GM21737 (cell line): ENCODE data around the gene PC.

Experiments used
- ATAC-seq: cut with Tn5 transposase; IDR thresholded peaks from one replicate; pipeline ENCODE4 v1.9.1; 2021; ENCODE audit warnings: mild to moderate bottlenecking, moderate library complexity; ENCODE audit not compliant: unreplicated experiment

The PC gene

DNA sequence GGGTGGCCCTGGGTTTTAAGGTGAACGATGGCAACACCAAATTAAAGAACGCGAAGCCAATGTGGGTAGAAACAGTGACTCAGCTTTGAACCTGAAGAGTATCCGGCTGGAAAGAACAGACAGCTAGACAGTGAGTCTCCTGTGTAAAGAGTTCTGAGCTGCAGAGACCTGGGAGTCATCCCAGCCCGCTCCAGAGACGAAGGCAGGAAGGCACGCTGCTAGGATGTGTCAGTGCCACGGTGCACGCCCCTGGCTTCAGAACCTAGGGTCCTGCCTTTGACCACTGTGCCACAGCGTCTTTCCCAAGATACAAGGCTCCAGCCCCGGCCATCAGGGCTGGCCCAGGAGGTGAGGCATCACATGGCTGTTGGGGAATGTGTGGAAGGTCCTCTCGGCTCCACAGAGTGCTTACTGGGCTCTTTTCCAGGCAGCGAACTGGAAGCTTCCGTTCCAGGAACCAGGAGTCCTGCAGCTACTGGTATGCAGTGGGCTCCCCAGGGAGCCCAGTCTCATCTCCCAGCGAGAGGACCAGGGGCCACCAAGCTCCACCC, 71.4 kb downstream of the PC start:
- no peak for ATAC-seq

DNA sequence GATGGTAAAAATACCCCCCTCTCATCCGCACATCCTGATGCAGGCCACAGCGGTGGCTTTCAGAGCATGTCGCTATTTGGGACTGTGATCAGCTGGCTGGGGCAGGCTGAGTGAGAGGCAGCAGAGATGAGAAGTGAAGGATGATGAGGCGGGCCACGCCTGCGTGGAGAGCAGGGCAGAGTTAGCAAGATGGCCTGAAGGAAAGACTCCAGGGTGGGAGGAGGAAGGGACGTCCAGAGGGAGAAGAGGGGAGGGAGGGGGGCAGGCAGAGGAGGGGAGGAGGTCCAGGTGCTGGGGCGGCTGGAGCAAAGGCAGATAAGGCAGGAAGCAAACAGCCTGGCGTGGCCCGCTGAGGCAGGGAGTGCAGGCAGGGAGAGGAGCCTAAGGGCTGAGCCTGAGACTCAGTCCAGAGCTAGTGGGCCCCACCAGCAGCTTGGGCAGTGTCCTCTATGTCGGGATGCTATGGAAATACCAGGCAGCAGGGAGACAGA, 72.2 kb downstream of the PC start:
- ATAC-seq, result no peak

DNA sequence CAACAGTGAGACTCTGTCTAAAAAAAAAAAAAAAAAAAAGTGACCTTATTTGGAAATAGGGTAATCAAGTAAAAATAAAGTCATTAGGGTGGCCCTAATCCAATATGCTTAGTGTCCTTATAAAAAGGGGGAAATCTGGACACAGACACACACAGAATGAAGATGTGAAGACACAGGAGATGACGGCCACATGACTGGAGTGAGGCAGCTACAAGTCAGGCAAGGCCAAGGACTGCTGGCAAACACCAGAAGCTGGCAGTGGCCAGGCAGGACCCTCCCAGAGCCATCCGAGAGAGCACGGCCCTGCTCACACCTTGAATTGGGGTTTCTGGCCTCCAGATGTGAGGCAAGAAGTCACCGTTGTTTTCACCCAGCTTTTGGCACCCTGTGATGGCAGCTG, 72.7 kb downstream of the PC start:
- no peak for ATAC-seq

DNA sequence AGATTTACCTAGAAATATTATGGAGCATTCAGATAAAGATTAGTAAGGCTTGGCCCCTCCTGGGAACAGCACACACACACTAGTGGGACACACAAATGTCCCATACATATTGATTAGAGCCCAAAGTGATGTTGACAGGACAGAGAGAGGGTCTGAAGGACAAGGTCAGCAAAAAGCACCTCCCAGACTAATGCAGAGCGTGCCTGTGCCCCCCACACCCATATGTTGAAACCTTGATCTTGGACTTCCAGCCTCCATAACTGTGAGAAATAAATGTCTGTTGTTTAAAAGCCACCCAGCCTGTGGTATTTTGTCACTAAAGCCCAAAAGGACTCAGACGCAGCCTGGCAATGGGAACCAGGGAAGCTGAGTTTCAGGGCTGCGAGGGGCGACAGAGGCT, 73.7 kb downstream of the PC start:
- no peak for ATAC-seq

DNA sequence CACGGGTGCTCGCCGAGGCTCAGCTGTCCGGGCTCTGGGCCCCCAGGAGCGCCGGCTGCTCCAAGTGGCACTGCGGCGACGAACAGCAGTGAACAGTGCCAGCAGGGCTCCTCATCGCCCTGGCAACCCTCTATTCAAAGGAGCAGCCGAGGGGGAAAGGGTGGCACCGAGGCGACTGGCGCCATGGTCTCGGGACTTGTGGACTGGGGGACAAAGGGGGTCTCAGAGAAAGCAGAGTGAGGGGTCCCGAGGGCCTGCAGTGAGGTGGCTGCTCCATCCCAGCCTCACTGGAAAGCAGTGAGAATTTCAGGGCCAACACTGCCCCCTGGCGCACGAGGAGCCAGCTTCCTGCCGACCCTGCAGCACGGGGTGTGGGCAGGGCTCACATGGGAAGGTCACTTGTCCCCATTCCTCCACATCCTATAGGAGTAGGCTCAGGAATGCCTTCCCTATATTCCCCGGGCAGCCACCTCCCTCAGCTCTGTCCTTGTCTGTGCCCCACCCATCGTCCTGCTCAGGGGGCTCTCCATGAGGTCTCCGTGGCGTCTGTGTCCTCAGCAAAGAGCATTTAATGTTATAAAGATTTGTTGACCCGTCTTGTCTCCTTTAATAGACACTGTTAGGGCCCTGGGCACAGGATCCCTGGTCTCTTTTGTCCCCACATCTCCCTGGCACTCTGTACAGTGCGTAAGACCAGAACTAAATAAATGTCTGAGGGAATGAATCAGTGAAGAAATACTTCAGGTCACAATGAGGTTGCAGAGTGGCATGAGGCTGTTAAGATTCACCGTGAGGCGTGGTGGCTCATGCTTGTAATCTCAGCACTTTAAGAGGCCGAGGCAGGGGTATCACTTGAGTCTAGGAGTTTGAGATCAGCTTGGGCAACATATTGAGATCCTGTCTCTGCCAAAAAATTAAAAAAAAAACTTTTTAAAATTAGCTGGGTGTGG, 74.9 kb downstream of the PC start:
- ATAC-seq, result no peak

DNA sequence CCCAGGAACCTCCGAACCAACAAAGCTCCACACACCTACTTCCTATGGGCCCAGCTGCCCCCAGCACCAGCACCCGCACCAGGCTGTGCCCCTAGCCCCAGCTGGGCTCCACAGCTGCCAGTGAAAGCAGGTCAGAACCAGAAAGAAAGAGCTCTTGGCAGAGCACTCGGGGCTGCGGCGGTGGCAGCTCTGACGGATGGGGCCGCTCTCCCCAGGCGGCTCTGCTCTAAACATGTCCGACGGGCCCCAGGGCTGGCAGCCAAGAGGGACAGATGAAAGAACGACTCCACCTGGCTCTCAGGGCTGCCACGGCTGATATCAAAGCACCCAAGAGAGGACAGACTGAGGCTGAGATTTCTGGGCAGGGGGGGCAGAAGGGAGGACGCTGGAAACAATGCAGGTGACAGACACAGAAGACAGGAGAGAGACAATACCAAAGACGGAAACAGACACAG, 75.6 kb downstream of the PC start:
- no peak for ATAC-seq

DNA sequence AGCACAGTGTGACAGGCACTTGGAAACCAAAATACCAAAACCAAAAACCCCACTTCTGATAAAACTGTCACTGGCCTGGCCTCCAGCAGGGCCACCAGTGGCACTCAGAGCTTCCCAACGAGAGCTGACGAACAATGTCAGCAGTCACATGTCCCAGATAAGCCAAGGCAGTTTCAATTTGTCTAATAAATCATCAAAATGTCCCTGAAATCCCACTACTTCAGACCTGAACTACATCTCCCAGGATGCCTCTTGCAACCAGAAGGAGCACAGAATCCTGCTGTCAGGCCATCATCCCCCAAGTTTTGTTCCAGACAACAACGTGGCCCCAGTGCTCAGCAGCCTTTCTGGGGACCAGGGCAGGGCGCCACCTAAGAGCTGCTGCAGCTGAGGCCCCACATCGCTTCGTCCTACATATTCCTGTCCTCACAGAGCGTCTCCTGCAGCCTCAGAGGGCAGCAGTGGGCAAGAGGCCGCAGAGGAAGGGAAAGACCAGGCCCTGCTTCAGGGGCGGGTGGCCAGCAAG, 76.2 kb downstream of the PC start:
- no peak for ATAC-seq

DNA sequence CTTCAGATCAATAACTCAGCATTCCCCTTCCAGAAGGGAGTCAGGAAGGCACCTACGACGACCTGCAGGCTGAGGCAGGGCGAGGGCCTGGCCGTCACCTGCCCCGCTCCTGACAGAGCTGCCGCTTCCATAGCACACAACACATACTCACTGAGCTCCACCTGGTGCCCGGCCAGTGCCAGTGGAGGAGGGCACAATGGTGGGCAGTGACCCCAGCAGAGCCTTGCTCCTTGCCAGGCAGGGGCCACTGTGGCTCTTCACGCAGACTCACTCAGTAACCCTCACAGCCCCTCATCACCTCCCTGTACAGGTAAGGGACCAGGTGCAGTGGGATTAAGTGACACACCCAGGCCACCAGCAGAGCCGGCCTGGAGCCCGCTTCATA, 76.7 kb downstream of the PC start:
- no peak for ATAC-seq

DNA sequence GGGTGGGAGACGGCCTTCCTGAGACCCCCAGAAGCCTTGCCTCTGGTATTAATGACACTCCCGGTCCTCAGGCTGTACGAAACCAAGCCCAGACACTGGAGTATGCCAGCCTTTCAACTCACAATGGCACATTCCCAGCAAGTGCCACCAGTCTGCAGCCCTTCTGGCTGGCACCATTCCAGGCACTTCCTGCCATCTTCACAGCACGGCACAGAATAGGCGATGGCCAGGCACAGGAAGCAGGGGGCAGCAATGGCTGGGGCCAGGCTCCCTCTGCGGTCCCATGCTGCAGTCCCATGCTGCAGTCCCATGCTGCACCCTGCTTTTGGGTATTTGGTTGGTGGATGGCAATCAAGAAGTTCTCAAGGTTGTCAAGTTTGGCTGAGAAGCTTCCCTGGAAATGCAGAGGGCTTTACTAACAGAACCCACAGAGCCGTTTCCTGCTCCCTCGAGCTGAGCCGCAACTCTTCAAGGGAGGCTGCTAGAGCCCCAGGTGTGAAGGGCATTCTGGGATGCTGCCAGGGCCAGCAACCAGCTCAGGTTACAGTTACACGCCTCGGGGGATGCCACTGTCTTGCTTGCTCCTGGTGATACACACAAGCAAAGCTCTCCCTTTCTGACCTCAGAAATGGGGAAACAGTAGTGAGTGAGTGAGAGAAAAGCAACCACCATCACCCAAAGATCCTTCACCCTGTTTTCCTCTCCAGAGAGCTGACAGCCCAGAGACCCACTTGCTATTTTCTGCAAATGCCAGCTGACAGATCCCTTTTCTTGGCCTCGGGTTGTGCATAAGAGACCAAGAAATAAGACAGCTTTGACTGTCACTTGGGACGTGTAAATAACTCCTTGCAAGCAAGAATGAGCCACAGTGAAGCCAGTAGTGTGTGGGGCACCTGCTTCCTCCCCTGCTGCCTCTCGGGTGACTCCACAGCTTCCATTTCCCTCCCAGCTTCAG, 77.4 kb downstream of the PC start:
- ATAC-seq, result no peak

DNA sequence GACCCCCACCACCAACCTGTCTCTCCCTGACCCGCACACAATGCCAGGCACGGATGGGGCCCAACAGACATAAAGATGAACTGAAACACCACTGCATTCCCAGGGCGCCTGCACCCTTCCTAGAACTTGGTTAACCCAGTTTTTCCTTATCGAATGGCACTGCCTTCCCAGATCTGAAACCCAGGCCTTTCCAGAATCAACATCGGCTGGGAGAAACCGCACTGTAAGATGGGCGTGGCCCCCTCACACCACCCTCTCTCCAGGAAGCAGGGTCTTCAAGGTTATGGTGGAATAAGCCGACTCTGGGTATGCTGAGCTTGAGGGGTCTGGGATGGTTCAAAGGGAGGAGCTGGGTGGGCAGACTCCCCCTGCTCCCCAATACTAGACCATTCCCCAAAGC, 78.2 kb downstream of the PC start:
- ATAC-seq, result no peak

DNA sequence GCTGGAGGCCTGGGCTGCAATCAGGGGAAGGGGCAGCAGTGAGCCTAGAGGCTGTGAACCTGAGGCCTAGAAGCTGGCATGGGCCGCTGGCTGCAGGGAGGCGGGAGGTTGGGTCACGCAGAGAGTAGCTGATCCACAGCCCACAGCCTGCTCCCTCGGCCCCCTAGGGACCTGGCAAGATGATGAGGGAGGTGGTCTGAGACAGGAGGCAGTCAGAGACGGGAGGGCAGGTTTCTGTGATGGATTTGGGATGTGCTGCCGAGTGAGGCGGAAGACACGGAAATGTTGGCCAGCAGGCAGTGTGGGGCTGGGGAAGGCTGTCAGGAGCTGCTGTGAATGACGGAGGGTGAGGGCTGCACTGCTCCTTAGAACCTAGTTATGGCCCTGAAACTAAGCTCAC, 78.6 kb downstream of the PC start:
- ATAC-seq, result no peak

DNA sequence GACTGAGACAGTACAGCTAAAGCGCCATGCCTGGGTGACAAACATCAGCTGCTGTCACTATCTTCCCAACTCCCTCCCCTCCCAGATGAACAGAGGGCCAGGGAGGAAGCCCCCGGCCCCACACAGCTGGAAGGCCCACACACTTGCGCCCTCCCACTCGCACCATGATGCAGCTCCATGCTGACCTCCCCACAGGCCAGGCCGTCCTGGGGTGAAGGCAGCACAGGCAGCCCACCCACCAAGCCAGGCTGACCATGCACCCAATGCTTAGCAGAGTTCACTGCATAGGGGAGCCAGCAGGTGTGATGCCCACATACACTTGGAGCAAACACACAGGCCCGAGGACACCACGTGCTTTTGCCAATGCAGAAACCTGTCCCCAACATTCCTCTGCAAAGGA, 79.2 kb downstream of the PC start:
- ATAC-seq, result no peak

DNA sequence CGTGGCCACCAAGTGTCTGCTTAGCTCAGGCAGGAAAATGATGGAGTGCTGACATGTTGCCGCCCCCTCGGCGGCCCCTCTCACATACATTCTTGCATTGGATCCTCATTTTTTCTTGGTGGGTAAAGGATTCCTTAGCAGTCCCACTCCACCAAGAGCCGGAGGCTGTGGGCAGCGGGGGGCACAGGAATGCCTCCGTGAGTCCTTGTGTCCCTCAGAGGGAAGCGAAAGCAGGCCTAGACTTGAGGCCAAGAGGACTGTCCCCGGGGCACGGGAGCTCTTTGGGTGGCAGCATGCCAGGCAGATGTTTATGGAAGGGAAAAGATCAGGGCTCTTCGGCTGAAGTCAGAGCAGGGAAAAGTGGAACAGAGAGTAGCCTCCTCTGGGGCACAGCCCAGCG, 79.7 kb downstream of the PC start:
- ATAC-seq, result no peak

DNA sequence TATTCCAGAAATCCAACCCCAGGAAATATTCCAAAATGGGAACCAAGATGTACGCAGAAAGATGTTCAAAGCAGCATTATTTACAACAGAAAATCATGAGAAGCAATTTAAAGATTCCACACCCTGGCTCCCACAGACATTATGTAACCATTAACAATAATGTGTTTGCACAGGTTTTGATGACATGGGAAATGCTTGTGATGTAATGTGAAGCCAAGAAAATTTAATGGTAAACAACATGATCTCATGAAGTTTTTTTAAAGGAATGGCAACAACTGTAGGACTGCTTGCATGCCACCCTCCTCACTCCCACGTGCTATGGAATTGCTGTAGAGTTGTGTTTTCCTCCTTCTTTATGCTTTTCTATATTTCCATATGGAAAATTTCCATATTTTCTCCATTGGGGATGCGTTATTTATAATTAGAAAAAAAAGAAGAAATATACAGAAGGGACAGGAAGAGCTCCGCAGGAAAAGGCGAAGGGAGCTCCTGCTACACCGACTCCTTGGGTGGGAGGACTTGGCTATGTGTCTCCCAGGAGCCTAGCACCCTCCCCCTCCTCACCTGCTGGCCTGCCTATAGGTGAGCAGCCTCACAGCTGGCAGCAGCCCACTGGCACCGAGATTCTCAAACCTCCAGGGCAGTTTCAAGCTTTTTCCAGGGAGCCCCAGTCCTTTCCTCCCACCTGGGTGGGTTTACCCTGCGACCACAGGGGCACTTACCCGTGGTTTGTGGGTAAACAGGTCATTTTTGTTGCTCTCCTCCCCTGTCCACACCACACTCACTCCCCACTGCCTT, 80.4 kb downstream of the PC start:
- ATAC-seq, result no peak

DNA sequence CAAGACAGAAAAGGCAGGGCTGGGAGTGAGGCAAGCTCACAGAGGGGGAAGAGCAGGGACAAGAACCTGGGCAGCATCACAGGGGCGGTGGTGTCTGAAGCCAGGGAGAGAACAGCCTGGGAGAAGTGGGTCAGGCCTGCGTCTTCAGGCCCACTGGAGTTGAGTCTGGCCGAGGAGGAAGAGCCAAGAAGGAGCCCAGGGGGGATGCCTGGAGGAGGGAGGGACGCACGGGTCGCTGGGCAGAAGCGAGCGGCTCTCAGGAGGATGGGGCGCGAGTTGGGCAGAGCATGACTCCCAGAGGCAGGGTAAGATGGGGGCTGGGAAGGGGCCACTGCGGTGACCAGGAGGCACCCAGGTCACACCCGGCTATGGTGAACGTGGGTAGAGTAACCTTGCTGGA, 82.8 kb downstream of the PC start:
- ATAC-seq, result no peak

DNA sequence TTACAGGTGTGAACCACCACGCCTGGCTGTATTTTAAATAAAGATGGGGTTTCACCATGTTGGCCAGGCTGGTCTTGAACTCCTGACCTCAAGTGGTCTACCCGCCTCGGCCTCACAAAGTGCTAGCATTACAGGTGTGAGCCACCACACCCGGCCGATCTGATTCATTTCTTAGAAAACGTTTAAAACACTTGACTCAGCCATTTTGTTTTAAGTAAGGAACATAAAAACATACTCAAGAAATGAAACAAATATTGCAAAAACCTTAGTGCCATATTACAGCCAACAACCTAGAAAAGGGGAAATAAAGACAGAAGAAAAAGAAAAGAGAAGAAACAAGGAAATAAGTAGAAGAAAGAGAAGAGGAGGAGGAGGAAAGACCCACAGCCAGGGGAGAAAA, 84.0 kb downstream of the PC start:
- ATAC-seq, result no peak

DNA sequence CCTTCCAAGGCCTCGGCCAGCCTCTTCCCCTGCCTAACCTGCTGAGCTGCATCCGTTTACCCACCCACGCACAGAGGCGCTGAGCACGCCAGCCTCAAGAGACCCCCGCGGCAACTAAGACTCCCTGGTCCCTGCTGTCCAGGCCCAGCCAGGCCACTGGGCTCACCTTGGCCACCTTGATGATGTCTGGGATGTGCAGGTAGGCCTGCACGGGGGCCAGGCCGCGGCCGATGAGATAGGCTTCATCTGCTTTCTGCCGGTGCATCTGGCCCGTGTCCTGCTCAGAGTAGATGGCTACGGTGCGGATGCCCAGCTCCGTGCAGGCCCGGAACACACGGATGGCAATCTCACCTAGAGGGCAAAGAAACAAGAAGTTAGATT, 86.7 kb downstream of the PC start:
- ATAC-seq, result no peak

DNA sequence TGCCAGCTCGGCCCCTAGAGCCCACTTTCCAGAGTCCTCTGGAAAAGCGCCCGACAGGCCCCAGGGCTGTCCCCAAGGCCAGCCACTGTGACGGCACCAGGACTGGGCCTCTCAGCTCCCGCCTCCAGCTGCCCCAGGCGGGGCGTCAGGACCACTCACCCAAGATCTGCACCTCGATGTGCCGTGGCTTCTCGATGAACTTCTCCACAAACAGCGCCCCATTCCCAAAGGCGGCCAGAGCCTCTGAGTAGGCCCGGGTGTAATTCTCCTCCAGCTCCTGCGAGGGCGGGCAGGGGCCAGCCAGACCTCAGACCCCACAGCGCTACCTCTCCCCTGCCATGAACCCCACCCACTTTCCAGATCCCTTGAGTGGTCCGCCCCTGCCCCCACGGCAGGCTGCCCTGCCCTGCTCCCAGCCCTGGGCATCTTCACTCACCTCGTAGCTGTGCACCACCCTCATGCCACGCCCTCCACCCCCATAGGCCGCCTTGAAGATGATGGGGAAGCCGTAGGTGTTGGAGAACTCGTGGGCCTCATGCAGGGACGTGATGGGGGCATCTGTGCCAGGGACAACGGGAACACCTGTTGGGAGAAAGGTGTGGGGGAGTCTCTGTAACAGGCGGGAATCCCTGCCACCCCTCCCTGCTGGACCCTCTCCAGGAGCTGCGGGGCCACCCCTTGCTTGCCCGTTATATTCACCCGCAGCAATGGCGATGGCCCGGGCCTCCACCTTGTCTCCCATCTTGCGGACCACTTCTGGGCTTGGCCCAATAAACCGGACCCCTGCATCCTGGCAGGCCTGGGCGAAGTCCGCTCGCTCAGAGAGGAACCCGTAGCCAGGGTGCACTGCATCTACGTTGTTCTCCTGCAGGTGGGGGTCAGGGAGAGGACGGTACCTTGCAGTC, 87.3 kb downstream of the PC start:
- ATAC-seq, result no peak

DNA sequence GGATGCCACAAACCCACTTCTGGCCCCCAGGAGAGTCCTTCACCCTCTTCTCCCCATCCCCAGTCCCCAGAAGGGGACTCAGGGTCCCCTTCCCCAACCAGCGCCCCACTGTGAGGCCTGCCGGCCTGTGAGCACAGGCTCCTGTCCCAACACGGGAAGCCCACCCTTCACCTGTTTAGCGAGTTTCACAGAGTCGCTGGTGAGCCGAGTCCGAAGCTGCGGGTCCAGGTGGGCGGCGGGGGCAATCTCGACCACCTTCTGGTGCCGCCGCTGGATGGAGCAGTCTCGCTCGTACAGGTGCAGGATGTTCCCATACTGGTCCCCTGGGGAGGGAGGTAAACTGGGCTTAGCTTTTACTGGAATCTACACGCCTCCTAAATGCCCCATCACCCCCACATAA, 88.1 kb downstream of the PC start:
- no peak for ATAC-seq

DNA sequence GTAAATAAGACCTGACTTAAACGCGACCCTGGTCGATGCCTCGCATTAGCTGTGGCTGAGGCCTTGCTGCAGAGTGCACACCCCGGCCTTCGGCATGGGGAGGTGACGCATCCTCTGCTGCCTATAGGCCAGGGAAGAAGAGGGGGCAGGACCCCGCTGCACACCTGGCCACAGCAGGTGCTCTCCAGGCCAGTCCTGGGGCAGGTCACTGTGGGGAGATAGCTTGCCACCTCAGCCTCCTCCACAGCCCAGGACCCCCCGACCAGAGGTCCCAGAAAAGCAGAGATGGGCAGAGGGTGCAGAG, 88.7 kb downstream of the PC start:
- ATAC-seq, result no peak
